ENCODE measurements around the gene MCHR2. TPM values are rescaled to one million over a fixed set of nuclear protein-coding genes. Genes with fewer than 3 reads are reported as not detected.

Gene MCHR2
- total RNA-seq, 2 experiments from 2014 or later, result not detected

GRCh38 chr6:100001915-100002388, 7.9 kb upstream of the MCHR2 start:
- H3K9me3 ChIP-seq (ENCODE audit: control insufficient read depth in 1 of 2, insufficient read depth in 1 of 2, low read length in 2 of 2), result no peaks in the 10 kb centered on the region
- POLR2A ChIA-PET, result no interaction called here
- no peaks in the 10 kb centered on the region for H3K9me3 Mint-ChIP-seq
- CTCF ChIA-PET, result interaction anchor here (0.8 to 1.3 kb wide), 4 partner anchors 12 to 662 kb away, joined by 3 read pairs; no protein-coding TSS in a partner anchor
- H3K4me3 Mint-ChIP-seq, result no peak overlapping the region
- TF ChIP-seq, protein P1, sequence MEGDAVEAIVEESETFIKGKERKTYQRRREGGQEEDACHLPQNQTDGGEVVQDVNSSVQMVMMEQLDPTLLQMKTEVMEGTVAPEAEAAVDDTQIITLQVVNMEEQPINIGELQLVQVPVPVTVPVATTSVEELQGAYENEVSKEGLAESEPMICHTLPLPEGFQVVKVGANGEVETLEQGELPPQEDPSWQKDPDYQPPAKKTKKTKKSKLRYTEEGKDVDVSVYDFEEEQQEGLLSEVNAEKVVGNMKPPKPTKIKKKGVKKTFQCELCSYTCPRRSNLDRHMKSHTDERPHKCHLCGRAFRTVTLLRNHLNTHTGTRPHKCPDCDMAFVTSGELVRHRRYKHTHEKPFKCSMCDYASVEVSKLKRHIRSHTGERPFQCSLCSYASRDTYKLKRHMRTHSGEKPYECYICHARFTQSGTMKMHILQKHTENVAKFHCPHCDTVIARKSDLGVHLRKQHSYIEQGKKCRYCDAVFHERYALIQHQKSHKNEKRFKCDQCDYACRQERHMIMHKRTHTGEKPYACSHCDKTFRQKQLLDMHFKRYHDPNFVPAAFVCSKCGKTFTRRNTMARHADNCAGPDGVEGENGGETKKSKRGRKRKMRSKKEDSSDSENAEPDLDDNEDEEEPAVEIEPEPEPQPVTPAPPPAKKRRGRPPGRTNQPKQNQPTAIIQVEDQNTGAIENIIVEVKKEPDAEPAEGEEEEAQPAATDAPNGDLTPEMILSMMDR (IDR thresholded peaks at IDR 0.05), result peak; percentile 93
- peak; percentile 39 for ATAC-seq (ENCODE audit: poor library complexity)
- H3K36me3 Mint-ChIP-seq (ENCODE audit: low read depth), result no peaks in the 10 kb centered on the region
- peak in 12 of 14 experiments; percentile 2 to 52 (median 20) for DNase-seq
- H3K4me1 ChIP-seq (ENCODE audit: insufficient read depth, low read length), result no peaks in the 10 kb centered on the region
- no peaks in the 10 kb centered on the region for H3K36me3 ChIP-seq (ENCODE audit: insufficient read depth, low read length)
- H3K4me3 ChIP-seq (ENCODE audit: low read length), result no peak overlapping the region
- H3K27me3 ChIP-seq (ENCODE audit: control insufficient read depth in 1 of 2, insufficient read depth in 2 of 2, low read length in 2 of 2), result peaks cover 0 to 6% of the 10 kb centered on the region in 2 experiments
- no peaks in the 10 kb centered on the region for H3K4me1 Mint-ChIP-seq (ENCODE audit: low read depth)
- H3K27ac ChIP-seq (ENCODE audit: low read depth in 1 of 2, low read length in 2 of 2), result no peak overlapping the region
- H3K27ac Mint-ChIP-seq, result no peak overlapping the region
- H3K27me3 Mint-ChIP-seq, result peaks cover 59% of the 10 kb centered on the region
- intact Hi-C loops (cut with DNase I, micrococcal nuclease), result loop anchor here (2.0 to 5.0 kb wide), 3 partner anchors 475 to 663 kb away; no protein-coding TSS in a partner anchor

GRCh38 chr6:99997141-99997540, 3.1 kb upstream of the MCHR2 start:
- H3K4me1 ChIP-seq (ENCODE audit: insufficient read depth, low read length), result no peaks in the 10 kb centered on the region
- ATAC-seq (ENCODE audit: poor library complexity), result no peak
- ChIA-PET CTCF (no interaction called here), POLR2A (no interaction called here)
- Mint-ChIP-seq H3K27ac (no peak overlapping the region), H3K4me1 (ENCODE audit: low read depth) (no peaks in the 10 kb centered on the region), H3K4me3 (no peak overlapping the region), H3K9me3 (no peaks in the 10 kb centered on the region), H3K36me3 (ENCODE audit: low read depth) (no peaks in the 10 kb centered on the region), H3K27me3 (peaks cover 61% of the 10 kb centered on the region)
- no peak for DNase-seq
- H3K27me3 ChIP-seq (ENCODE audit: control insufficient read depth in 1 of 2, insufficient read depth in 2 of 2, low read length in 2 of 2), result peaks cover 14 to 29% of the 10 kb centered on the region in 2 experiments
- intact Hi-C loops (cut with DNase I, micrococcal nuclease), result no loop called here
- H3K9me3 ChIP-seq (ENCODE audit: control insufficient read depth in 1 of 2, insufficient read depth in 1 of 2, low read length in 2 of 2), result no peaks in the 10 kb centered on the region
- H3K36me3 ChIP-seq (ENCODE audit: insufficient read depth, low read length), result no peaks in the 10 kb centered on the region
- no peak overlapping the region for H3K4me3 ChIP-seq (ENCODE audit: low read length)
- no peak overlapping the region for H3K27ac ChIP-seq (ENCODE audit: low read depth in 1 of 2, low read length in 2 of 2)
- TF ChIP-seq, protein P1 (IDR thresholded peaks at IDR 0.05), result no peak

DNA sequence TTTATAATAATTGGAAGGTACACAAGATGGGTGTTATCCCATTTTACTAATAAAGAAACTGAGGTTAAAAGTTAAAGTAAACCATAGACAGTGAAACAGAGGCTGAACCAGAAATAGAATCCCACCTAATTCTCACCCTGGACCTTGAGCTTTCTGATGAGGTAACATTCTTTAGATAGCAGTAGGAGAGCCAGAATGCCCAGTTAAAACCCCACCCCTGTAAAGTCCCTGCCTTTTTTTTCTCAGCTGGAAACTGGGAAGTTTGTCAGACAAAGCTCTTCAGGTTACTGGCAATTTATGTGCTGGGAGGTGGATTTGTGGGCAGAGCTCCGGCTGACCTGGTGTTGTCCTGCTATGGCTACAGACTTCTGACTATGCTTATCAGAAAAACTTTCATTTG, 1.9 kb upstream of the MCHR2 start:
- H3K36me3 ChIP-seq (ENCODE audit: insufficient read depth, low read length), result no peaks in the 10 kb centered on the region
- no peak overlapping the region for H3K27ac ChIP-seq (ENCODE audit: low read depth in 1 of 2, low read length in 2 of 2)
- ChIA-PET CTCF (no interaction called here), POLR2A (no interaction called here)
- no peak overlapping the region for H3K27ac Mint-ChIP-seq
- H3K4me1 ChIP-seq (ENCODE audit: insufficient read depth, low read length), result no peaks in the 10 kb centered on the region
- no peak overlapping the region for H3K4me3 ChIP-seq (ENCODE audit: low read length)
- TF ChIP-seq, protein P1 (IDR thresholded peaks at IDR 0.05), result no peak
- DNase-seq, result no peak
- no peaks in the 10 kb centered on the region for H3K9me3 Mint-ChIP-seq
- no peaks in the 10 kb centered on the region for H3K9me3 ChIP-seq (ENCODE audit: control insufficient read depth in 1 of 2, insufficient read depth in 1 of 2, low read length in 2 of 2)
- H3K4me1 Mint-ChIP-seq (ENCODE audit: low read depth), result no peaks in the 10 kb centered on the region
- H3K27me3 ChIP-seq (ENCODE audit: control insufficient read depth in 1 of 2, insufficient read depth in 2 of 2, low read length in 2 of 2), result peaks cover 17 to 30% of the 10 kb centered on the region in 2 experiments
- peaks cover 59% of the 10 kb centered on the region for H3K27me3 Mint-ChIP-seq
- H3K4me3 Mint-ChIP-seq, result no peak overlapping the region
- intact Hi-C loops (cut with DNase I, micrococcal nuclease), result no loop called here
- ATAC-seq (ENCODE audit: poor library complexity), result no peak
- H3K36me3 Mint-ChIP-seq (ENCODE audit: low read depth), result no peaks in the 10 kb centered on the region
